ENCODE measurements around the gene FSTL4. TPM values are rescaled to one million over a fixed set of nuclear protein-coding genes. Genes with fewer than 3 reads are reported as not detected.

The FSTL4 gene
- polyA plus RNA-seq, 1 of the 3 experiments (the other 2 are of a cell fraction): not detected

DNA sequence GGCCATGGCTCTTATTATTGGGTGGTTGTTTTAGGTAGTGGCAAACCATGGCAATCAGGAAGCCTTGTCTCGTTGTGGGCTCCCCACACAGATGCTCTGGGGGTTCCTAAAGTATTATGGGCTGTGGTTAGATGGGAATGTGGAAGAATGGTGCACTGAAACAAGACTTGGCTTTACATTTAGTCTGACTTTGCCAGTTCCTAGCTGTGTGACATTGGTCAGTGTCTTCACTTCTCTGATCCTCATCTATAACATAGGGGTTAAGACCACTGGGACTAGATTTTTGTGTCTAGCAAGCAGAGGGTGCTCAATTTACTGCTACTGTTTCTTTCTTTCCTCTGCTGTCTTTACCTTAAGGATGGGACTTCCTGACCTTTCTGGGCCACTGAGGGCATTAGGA is 411.0 kb downstream of the FSTL4 start:
- Histone ChIP-seq H3K9ac (no peak overlapping the region), H3K9me2 (no peaks in the 10 kb centered on the region), H2AFZ (ENCODE audit: low read depth) (no peak overlapping the region), H3K27ac (ENCODE audit: low read depth in 2 of 2, low read length in 1 of 2) (no peak overlapping the region), H3K4me2 (no peak overlapping the region), H3K4me1 (ENCODE audit: control insufficient read depth in 1 of 2, insufficient read depth in 2 of 2, low read depth in 1 of 2, low read length in 1 of 2) (peaks cover 4 to 13% of the 10 kb centered on the region in 2 experiments; a peak in 1 of 4 replicates), H3K79me2 (ENCODE audit: insufficient read depth) (no peaks in the 10 kb centered on the region), H4K20me1 (ENCODE audit: insufficient read depth) (no peaks in the 10 kb centered on the region), H3K9me3 (no peaks in the 10 kb centered on the region), H3K27me3 (ENCODE audit: insufficient read depth) (peaks cover 5% of the 10 kb centered on the region; the same call in 1 of the 2 replicates), H3F3A (replicated peaks; ENCODE audit: insufficient read depth) (no peaks in the 10 kb centered on the region), H3K36me3 (replicated peaks in 1 of 2; ENCODE audit: control insufficient read depth in 1 of 2, insufficient read depth in 2 of 2, low read length in 1 of 2) (no peaks in the 10 kb centered on the region), H3K4me3 (ENCODE audit: low read depth in 2 of 2, low read length in 1 of 2) (no peak overlapping the region)
- CTCF ChIA-PET: no interaction called here
- POLR2A ChIA-PET: no interaction called here
- DNase-seq: no peak
- TF ChIP-seq CHD2 (IDR thresholded peaks at IDR 0.05; ENCODE audit: low read length, partially characterized antibody) (no peak), TAF1 (IDR thresholded peaks at IDR 0.05; ENCODE audit: borderline replicate concordance, low read depth, low read length) (no peak), SMC3 (IDR thresholded peaks at IDR 0.05; ENCODE audit: low read depth, low read length) (no peak), ELF1 (IDR thresholded peaks at IDR 0.05) (no peak), POLR2AphosphoS5 (IDR thresholded peaks at IDR 0.05; ENCODE audit: low read depth, low read length) (no peak), GABPA (IDR thresholded peaks at IDR 0.05; ENCODE audit: low read depth) (no peak), RAD21 (IDR thresholded peaks at IDR 0.05; ENCODE audit: low read length) (no peak), RFX5 (IDR thresholded peaks at IDR 0.05; ENCODE audit: low read length) (no peak), NRF1 (IDR thresholded peaks at IDR 0.05; ENCODE audit: low read depth, low read length) (no peak), MXI1 (IDR thresholded peaks at IDR 0.05; ENCODE audit: low read depth, low read length) (no peak), RCOR1 (IDR thresholded peaks at IDR 0.05; ENCODE audit: low read length) (no peak), FOXJ3 (CRISPR knock-in tag; IDR thresholded peaks at IDR 0.05) (no peak), EP300 (IDR thresholded peaks at IDR 0.05; ENCODE audit: borderline replicate concordance in 1 of 2, low read depth in 1 of 2, low read length in 1 of 2) (no peak), RXRA (IDR thresholded peaks at IDR 0.05; ENCODE audit: borderline replicate concordance, low read depth) (no peak)
- TF ChIP-seq, protein P1, sequence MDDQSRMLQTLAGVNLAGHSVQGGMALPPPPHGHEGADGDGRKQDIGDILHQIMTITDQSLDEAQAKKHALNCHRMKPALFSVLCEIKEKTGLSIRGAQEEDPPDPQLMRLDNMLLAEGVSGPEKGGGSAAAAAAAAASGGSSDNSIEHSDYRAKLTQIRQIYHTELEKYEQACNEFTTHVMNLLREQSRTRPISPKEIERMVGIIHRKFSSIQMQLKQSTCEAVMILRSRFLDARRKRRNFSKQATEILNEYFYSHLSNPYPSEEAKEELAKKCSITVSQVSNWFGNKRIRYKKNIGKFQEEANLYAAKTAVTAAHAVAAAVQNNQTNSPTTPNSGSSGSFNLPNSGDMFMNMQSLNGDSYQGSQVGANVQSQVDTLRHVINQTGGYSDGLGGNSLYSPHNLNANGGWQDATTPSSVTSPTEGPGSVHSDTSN (IDR thresholded peaks at IDR 0.05): no peak
- TF ChIP-seq, protein P2, sequence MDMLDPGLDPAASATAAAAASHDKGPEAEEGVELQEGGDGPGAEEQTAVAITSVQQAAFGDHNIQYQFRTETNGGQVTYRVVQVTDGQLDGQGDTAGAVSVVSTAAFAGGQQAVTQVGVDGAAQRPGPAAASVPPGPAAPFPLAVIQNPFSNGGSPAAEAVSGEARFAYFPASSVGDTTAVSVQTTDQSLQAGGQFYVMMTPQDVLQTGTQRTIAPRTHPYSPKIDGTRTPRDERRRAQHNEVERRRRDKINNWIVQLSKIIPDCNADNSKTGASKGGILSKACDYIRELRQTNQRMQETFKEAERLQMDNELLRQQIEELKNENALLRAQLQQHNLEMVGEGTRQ (IDR thresholded peaks at IDR 0.05; ENCODE audit: borderline replicate concordance, low read depth, low read length): no peak
- TF ChIP-seq, protein P3, sequence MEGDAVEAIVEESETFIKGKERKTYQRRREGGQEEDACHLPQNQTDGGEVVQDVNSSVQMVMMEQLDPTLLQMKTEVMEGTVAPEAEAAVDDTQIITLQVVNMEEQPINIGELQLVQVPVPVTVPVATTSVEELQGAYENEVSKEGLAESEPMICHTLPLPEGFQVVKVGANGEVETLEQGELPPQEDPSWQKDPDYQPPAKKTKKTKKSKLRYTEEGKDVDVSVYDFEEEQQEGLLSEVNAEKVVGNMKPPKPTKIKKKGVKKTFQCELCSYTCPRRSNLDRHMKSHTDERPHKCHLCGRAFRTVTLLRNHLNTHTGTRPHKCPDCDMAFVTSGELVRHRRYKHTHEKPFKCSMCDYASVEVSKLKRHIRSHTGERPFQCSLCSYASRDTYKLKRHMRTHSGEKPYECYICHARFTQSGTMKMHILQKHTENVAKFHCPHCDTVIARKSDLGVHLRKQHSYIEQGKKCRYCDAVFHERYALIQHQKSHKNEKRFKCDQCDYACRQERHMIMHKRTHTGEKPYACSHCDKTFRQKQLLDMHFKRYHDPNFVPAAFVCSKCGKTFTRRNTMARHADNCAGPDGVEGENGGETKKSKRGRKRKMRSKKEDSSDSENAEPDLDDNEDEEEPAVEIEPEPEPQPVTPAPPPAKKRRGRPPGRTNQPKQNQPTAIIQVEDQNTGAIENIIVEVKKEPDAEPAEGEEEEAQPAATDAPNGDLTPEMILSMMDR (IDR thresholded peaks at IDR 0.05): no peak
- TF ChIP-seq, protein P4, sequence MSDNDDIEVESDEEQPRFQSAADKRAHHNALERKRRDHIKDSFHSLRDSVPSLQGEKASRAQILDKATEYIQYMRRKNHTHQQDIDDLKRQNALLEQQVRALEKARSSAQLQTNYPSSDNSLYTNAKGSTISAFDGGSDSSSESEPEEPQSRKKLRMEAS (IDR thresholded peaks at IDR 0.05; ENCODE audit: low read depth): no peak
- TF ChIP-seq, protein P5, sequence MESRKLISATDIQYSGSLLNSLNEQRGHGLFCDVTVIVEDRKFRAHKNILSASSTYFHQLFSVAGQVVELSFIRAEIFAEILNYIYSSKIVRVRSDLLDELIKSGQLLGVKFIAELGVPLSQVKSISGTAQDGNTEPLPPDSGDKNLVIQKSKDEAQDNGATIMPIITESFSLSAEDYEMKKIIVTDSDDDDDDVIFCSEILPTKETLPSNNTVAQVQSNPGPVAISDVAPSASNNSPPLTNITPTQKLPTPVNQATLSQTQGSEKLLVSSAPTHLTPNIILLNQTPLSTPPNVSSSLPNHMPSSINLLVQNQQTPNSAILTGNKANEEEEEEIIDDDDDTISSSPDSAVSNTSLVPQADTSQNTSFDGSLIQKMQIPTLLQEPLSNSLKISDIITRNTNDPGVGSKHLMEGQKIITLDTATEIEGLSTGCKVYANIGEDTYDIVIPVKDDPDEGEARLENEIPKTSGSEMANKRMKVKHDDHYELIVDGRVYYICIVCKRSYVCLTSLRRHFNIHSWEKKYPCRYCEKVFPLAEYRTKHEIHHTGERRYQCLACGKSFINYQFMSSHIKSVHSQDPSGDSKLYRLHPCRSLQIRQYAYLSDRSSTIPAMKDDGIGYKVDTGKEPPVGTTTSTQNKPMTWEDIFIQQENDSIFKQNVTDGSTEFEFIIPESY (IDR thresholded peaks at IDR 0.05; ENCODE audit: borderline replicate concordance, low read depth): no peak
- WGBS (ENCODE audit: low lambda C conversion rate): 44% methylated on average over 1 of the region's 1 CpG

Data from SK-N-SH (cell line).